Left ventricle myocardium inferior (tissue), 1 donor: ENCODE measurements around the gene SOX11. TPM values are rescaled to one million over a fixed set of nuclear protein-coding genes. Genes with fewer than 3 reads are reported as not detected.

Source experiments
- DNase-seq: peaks from one replicate; pipeline ENCODE4 v3.0.0-alpha.2; 2020
- H3K27ac ChIP-seq: fragments of 200-600 bp; replicated peaks from 2 replicates; pipeline ENCODE4 v1.8.0; 2021
- H3K27me3 ChIP-seq: fragments of 200-600 bp; 2 replicates; pipeline ENCODE4 v1.8.0; 2021; ENCODE audit warnings: low read depth
- H3K36me3 ChIP-seq: fragments of 200-600 bp; 2 replicates; pipeline ENCODE4 v1.8.0; 2021
- H3K4me1 ChIP-seq: fragments of 200-600 bp; 2 replicates; pipeline ENCODE4 v1.8.0; 2021
- H3K4me3 ChIP-seq: fragments of 200-600 bp; 2 replicates; pipeline ENCODE4 v1.8.0; 2021; ENCODE audit warnings: mild to moderate bottlenecking, moderate library complexity
- H3K9me3 ChIP-seq: fragments of 200-600 bp; replicated peaks from 2 replicates; pipeline ENCODE4 v1.8.0; 2021
- CTCF ChIP-seq: fragments of 200-600 bp; IDR thresholded peaks from 2 replicates; pipeline ENCODE4 v1.8.0; 2021; ENCODE audit warnings: antibody characterized with exemption, mild to moderate bottlenecking, borderline replicate concordance
- intact Hi-C: fragments of 100-400 bp; cut with micrococcal nuclease; formaldehyde crosslinking; loops from one replicate; pipeline ENCODE4 v1.11.0; 2022
- total RNA-seq: library from RNA; stranded (reverse); fragmentation: NEBNext Ultra II Directional; extraction: Animal tissue kit (Norgen Biotek cat#: 25700); gene quantifications from one replicate; pipeline ENCODE4 v1.2.1, GENCODE V29; 2021
- donor health status: DM: no; HTN: yes; CAD: no; lungs with severe emphysema.

SOX11 gene
- total RNA-seq, 1 donor from 2014 or later: 0.93 TPM

- Histone ChIP-seq H3K4me3 (no peak overlapping the region), H3K9me3 (no peaks in the 10 kb centered on the region), H3K27me3 (peaks cover 98% of the 10 kb centered on the region), H3K4me1 (peaks cover 20% of the 10 kb centered on the region), H3K27ac (no peak overlapping the region), H3K36me3 (no peaks in the 10 kb centered on the region)
- no peak for TF ChIP-seq CTCF
- DNase-seq: no peak
- intact Hi-C loops: no loop called here
Measured at GRCh38 chr2:5699963-5700362, 7.8 kb downstream of the SOX11 start.

- no peaks in the 10 kb centered on the region for H3K9me3 ChIP-seq
- peaks cover 18% of the 10 kb centered on the region for H3K4me1 ChIP-seq
- peaks cover 96% of the 10 kb centered on the region for H3K27me3 ChIP-seq
- intact Hi-C loops: no loop called here
- no peak for TF ChIP-seq CTCF
- no peak for DNase-seq
- no peaks in the 10 kb centered on the region for H3K36me3 ChIP-seq
- no peak overlapping the region for H3K27ac ChIP-seq
- no peak overlapping the region for H3K4me3 ChIP-seq
Measured at GRCh38 chr2:5700551-5700950, 8.4 kb downstream of the SOX11 start.

GRCh38 chr2:5701266-5701665, 9.1 kb downstream of the SOX11 start:
- intact Hi-C loops: no loop called here
- Histone ChIP-seq H3K4me3 (no peak overlapping the region), H3K9me3 (no peaks in the 10 kb centered on the region), H3K4me1 (peaks cover 10% of the 10 kb centered on the region), H3K27me3 (peaks cover 89% of the 10 kb centered on the region), H3K27ac (no peak overlapping the region), H3K36me3 (no peaks in the 10 kb centered on the region)
- no peak for DNase-seq
- no peak for TF ChIP-seq CTCF

- H3K4me3 ChIP-seq: no peak overlapping the region
- no peaks in the 10 kb centered on the region for H3K9me3 ChIP-seq
- H3K4me1 ChIP-seq: no peaks in the 10 kb centered on the region
- no peak for TF ChIP-seq CTCF
- H3K36me3 ChIP-seq: no peaks in the 10 kb centered on the region
- intact Hi-C loops: no loop called here
- no peak for DNase-seq
- peaks cover 70% of the 10 kb centered on the region for H3K27me3 ChIP-seq
- H3K27ac ChIP-seq: no peak overlapping the region
Measured at GRCh38 chr2:5703166-5703565, 11.0 kb downstream of the SOX11 start.

GRCh38 chr2:5705490-5705889, 13.3 kb downstream of the SOX11 start:
- intact Hi-C loops: no loop called here

More at GRCh38 chr2:5705490-5705889, 13.3 kb downstream of the SOX11 start:
- no peaks in the 10 kb centered on the region for H3K36me3 ChIP-seq
- H3K27ac ChIP-seq: no peak overlapping the region
- H3K27me3 ChIP-seq: peaks cover 56% of the 10 kb centered on the region
- no peaks in the 10 kb centered on the region for H3K9me3 ChIP-seq
- H3K4me1 ChIP-seq: no peaks in the 10 kb centered on the region
- H3K4me3 ChIP-seq: no peak overlapping the region
- DNase-seq: no peak
- no peak for TF ChIP-seq CTCF
